ENCODE measurements around the gene KCNJ9. TPM values are rescaled to one million over a fixed set of nuclear protein-coding genes. Genes with fewer than 3 reads are reported as not detected.

KCNJ9 gene
- total and polyA plus RNA-seq, 10 of the 15 experiments (the other 5 are each of a cell fraction or from before 2014, with no cell fraction given), result 0.12 TPM; not detected in 9

DNA sequence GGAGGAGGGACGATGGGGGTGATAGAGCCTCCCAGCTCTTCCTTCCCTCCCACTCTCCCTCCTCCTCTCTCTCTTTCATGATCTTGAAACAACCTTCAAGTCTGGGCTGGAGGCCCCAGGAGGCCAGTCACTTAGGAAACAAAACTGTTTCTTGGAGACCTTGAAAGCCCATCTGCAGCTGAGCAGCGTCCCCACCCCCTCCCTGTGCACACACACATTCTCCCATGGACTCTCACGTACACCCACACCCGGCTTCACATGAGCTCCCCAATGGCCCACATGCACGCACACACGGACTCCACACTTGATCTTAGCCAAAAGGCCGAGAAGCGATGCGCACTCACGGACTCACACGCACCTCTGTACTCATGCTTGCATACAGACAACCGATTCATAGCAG is 31.0 kb downstream of the KCNJ9 start:
- in situ Hi-C loops (cut with MboI) (no loop called here), intact Hi-C loops (cut with micrococcal nuclease; ENCODE audit: unreplicated experiment) (no loop called here)
- ChIA-PET SMC1A (ENCODE audit: uncharacterized antibody, unreplicated experiment) (interaction anchor here (0.6 kb wide), 1 partner anchor 140 kb away, joined by 3 read pairs; no protein-coding TSS in a partner anchor), POLR2A (no interaction called here), RAD21 (ENCODE audit: unreplicated experiment) (no interaction called here), CTCF (no interaction called here)
- peaks cover 0 to 2% of the 10 kb centered on the region in 2 experiments; a peak in 2 of 4 replicates for H3K27me3 ChIP-seq (replicated peaks in 1 of 2; ENCODE audit: control insufficient read depth in 2 of 2, insufficient read depth in 2 of 2, low read length in 1 of 2)
- H3K4me2 ChIP-seq (ENCODE audit: control insufficient read depth, insufficient read depth), result no peak overlapping the region
- FAIRE-seq (no peak), DNase-seq (ENCODE audit: low read depth, low spot score) (no peak), ATAC-seq (no peak)
- no peak overlapping the region for H2AFZ ChIP-seq (ENCODE audit: control insufficient read depth, low read depth, low read length)
- 54% methylated on average over 12 of the region's 12 CpGs for WGBS (ENCODE audit: insufficient coverage, insufficient replicate concordance, low lambda C conversion rate, missing lambda C conversion rate)
- H3K27ac ChIP-seq (ENCODE audit: control insufficient read depth, insufficient read depth), result no peak overlapping the region
- no TSS peak for BruUV-seq (replicated peaks)
- no peaks in the 10 kb centered on the region for H3K36me3 ChIP-seq (ENCODE audit: control insufficient read depth in 2 of 2, insufficient read depth in 2 of 2, low read length in 1 of 2)
- no peaks in the 10 kb centered on the region for H3K79me2 ChIP-seq (ENCODE audit: control insufficient read depth, insufficient read depth, low read length)
- H4K20me1 ChIP-seq (ENCODE audit: control insufficient read depth, insufficient read depth), result 0 out of 2 replicates have a peak, but pooled peaks cover 3% of the 10 kb centered on the region
- H3K4me3 ChIP-seq, result no peak overlapping the region
- no peaks in the 10 kb centered on the region for H3K9me3 ChIP-seq (replicated peaks; ENCODE audit: control insufficient read depth, insufficient read depth, low read length)
- H3K4me1 ChIP-seq (ENCODE audit: control insufficient read depth, insufficient read depth, low read length), result no peaks in the 10 kb centered on the region
- H3K9ac ChIP-seq (ENCODE audit: control insufficient read depth, insufficient read depth, low read length), result no peak overlapping the region
- TF ChIP-seq EED (IDR thresholded peaks at IDR 0.05; ENCODE audit: low read depth) (no peak), MTA3 (IDR thresholded peaks at IDR 0.05; ENCODE audit: borderline replicate concordance, low read length) (no peak), CREB1 (IDR thresholded peaks at IDR 0.05; ENCODE audit: low read depth) (no peak), KAT2A (conservative IDR thresholded peaks at IDR 0.05; ENCODE audit: control insufficient read depth, low read depth, low read length) (no peak), NR2F1 (conservative IDR thresholded peaks at IDR 0.05) (no peak), HDGF (IDR thresholded peaks at IDR 0.05) (no peak), SPI1 (IDR thresholded peaks at IDR 0.05; ENCODE audit: borderline replicate concordance, insufficient read depth, low read depth, low read length) (no peak), NRF1 (conservative IDR thresholded peaks at IDR 0.05; ENCODE audit: low read depth, low read length) (no peak), SUZ12 (IDR thresholded peaks at IDR 0.05; ENCODE audit: unreplicated experiment) (no peak), FOXK2 (IDR thresholded peaks at IDR 0.05) (no peak), RB1 (IDR thresholded peaks at IDR 0.05; ENCODE audit: borderline replicate concordance) (no peak), ZNF274 (IDR thresholded peaks at IDR 0.05; ENCODE audit: insufficient read depth, insufficient read length) (no peak), RAD21 (IDR thresholded peaks at IDR 0.05; ENCODE audit: insufficient read depth, low read depth, low read length) (no peak), JUND (IDR thresholded peaks at IDR 0.05; ENCODE audit: low read depth, low read length) (no peak), TBL1XR1 (IDR thresholded peaks at IDR 0.05; ENCODE audit: low read depth, low read length) (no peak)
- TF ChIP-seq, protein P1, sequence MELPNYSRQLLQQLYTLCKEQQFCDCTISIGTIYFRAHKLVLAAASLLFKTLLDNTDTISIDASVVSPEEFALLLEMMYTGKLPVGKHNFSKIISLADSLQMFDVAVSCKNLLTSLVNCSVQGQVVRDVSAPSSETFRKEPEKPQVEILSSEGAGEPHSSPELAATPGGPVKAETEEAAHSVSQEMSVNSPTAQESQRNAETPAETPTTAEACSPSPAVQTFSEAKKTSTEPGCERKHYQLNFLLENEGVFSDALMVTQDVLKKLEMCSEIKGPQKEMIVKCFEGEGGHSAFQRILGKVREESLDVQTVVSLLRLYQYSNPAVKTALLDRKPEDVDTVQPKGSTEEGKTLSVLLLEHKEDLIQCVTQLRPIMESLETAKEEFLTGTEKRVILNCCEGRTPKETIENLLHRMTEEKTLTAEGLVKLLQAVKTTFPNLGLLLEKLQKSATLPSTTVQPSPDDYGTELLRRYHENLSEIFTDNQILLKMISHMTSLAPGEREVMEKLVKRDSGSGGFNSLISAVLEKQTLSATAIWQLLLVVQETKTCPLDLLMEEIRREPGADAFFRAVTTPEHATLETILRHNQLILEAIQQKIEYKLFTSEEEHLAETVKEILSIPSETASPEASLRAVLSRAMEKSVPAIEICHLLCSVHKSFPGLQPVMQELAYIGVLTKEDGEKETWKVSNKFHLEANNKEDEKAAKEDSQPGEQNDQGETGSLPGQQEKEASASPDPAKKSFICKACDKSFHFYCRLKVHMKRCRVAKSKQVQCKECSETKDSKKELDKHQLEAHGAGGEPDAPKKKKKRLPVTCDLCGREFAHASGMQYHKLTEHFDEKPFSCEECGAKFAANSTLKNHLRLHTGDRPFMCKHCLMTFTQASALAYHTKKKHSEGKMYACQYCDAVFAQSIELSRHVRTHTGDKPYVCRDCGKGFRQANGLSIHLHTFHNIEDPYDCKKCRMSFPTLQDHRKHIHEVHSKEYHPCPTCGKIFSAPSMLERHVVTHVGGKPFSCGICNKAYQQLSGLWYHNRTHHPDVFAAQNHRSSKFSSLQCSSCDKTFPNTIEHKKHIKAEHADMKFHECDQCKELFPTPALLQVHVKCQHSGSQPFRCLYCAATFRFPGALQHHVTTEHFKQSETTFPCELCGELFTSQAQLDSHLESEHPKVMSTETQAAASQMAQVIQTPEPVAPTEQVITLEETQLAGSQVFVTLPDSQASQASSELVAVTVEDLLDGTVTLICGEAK (IDR thresholded peaks at IDR 0.05; ENCODE audit: borderline replicate concordance), result no peak
- TF ChIP-seq, protein P2, sequence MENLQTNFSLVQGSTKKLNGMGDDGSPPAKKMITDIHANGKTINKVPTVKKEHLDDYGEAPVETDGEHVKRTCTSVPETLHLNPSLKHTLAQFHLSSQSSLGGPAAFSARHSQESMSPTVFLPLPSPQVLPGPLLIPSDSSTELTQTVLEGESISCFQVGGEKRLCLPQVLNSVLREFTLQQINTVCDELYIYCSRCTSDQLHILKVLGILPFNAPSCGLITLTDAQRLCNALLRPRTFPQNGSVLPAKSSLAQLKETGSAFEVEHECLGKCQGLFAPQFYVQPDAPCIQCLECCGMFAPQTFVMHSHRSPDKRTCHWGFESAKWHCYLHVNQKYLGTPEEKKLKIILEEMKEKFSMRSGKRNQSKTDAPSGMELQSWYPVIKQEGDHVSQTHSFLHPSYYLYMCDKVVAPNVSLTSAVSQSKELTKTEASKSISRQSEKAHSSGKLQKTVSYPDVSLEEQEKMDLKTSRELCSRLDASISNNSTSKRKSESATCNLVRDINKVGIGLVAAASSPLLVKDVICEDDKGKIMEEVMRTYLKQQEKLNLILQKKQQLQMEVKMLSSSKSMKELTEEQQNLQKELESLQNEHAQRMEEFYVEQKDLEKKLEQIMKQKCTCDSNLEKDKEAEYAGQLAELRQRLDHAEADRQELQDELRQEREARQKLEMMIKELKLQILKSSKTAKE (IDR thresholded peaks at IDR 0.05; ENCODE audit: low read depth, poor library complexity, severe bottlenecking), result no peak
- TF ChIP-seq, protein P3, sequence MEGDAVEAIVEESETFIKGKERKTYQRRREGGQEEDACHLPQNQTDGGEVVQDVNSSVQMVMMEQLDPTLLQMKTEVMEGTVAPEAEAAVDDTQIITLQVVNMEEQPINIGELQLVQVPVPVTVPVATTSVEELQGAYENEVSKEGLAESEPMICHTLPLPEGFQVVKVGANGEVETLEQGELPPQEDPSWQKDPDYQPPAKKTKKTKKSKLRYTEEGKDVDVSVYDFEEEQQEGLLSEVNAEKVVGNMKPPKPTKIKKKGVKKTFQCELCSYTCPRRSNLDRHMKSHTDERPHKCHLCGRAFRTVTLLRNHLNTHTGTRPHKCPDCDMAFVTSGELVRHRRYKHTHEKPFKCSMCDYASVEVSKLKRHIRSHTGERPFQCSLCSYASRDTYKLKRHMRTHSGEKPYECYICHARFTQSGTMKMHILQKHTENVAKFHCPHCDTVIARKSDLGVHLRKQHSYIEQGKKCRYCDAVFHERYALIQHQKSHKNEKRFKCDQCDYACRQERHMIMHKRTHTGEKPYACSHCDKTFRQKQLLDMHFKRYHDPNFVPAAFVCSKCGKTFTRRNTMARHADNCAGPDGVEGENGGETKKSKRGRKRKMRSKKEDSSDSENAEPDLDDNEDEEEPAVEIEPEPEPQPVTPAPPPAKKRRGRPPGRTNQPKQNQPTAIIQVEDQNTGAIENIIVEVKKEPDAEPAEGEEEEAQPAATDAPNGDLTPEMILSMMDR (IDR thresholded peaks at IDR 0.05 in 2 of 3, conservative IDR thresholded peaks at IDR 0.05 in 1 of 3; ENCODE audit: control insufficient read depth in 2 of 3, extremely low read depth in 1 of 3, insufficient read depth in 1 of 3, low read depth in 3 of 3, low read length in 3 of 3), result no peak
